D721Med (cell line): Measurements from ENCODE around the gene EVPL.

Experiments used
- DNase-seq: peaks from one replicate; pipeline ENCODE4 v3.0.0; 2011; ENCODE audit warnings: low spot score; ENCODE audit not compliant: insufficient read length
- FAIRE-seq: peaks from 2 replicates; lab custom pipeline; 2011; peaks lifted over from hg19 to GRCh38; lab: Jason Lieb, UNC
- CTCF ChIP-seq: IDR thresholded peaks from 2 replicates; pipeline ENCODE4 v1.5.1; 2012; ENCODE audit warnings: mild to moderate bottlenecking, control low read depth; ENCODE audit not compliant: insufficient read depth; ENCODE audit errors: missing control alignments

The EVPL gene

GRCh38 chr17:76040376-76040775, 13.3 kb upstream of the EVPL start:
- DNase-seq (no peak), FAIRE-seq (no peak)
- TF ChIP-seq CTCF = no peak

GRCh38 chr17:76039121-76039520, 12.0 kb upstream of the EVPL start:
- no peak for TF ChIP-seq CTCF
- no peak for FAIRE-seq
- no peak for DNase-seq

- no peak for TF ChIP-seq CTCF
- DNase-seq (no peak), FAIRE-seq (no peak)
These were observed 10.9 kb upstream of the EVPL start for GRCh38 chr17:76038050-76038449.

- FAIRE-seq = no peak
- no peak for DNase-seq
- no peak for TF ChIP-seq CTCF
These were observed 9.6 kb upstream of the EVPL start for GRCh38 chr17:76036497-76037261.

- TF ChIP-seq CTCF = no peak
- no peak for FAIRE-seq
- no peak for DNase-seq
These were observed 7.6 kb upstream of the EVPL start for GRCh38 chr17:76034428-76035350.

GRCh38 chr17:76033139-76033538, 6.0 kb upstream of the EVPL start:
- FAIRE-seq (no peak), DNase-seq (no peak)
- no peak for TF ChIP-seq CTCF
